Neural cell (in vitro differentiated cells): Measurements from ENCODE around the gene ARHGEF7. TPM values are rescaled to one million over a fixed set of nuclear protein-coding genes. Genes with fewer than 3 reads are reported as not detected.

Source experiments
- H2AFZ ChIP-seq: fragments of 200-600, 300-800 bp; sonication (generic), shearing (Covaris generic); 2 replicates; pipeline ENCODE4 v1.6.0; 2014; ENCODE audit warnings: low read depth, mild to moderate bottlenecking, antibody characterized with exemption, low read length, moderate library complexity
- H3F3A ChIP-seq: fragments of 200-600 bp; shearing (Covaris generic); 2 replicates; pipeline ENCODE4 v1.6.1; 2016; ENCODE audit warnings: mild to moderate bottlenecking, moderate library complexity, mixed read lengths, antibody characterized with exemption, low read length; ENCODE audit not compliant: insufficient read depth, poor library complexity, severe bottlenecking
- H3K27ac ChIP-seq: fragments of 200-600, 300-800 bp; sonication (generic), shearing (Covaris generic); 2 replicates; pipeline ENCODE4 v1.5.1; 2014; ENCODE audit warnings: mild to moderate bottlenecking, low read length, moderate library complexity
- H3K27me3 ChIP-seq: fragments of 300-800, 200-600 bp; sonication (generic), shearing (Covaris generic); 2 replicates; pipeline ENCODE4 v1.6.0; 2014; ENCODE audit warnings: mild to moderate bottlenecking, low read depth, low read length, moderate library complexity; ENCODE audit not compliant: insufficient read depth
- H3K36me3 ChIP-seq: fragments of 300-800, 200-600 bp; sonication (generic), shearing (Covaris generic); 2 replicates; pipeline ENCODE4 v1.5.1; 2014; ENCODE audit warnings: mild to moderate bottlenecking, antibody characterized with exemption, low read length, moderate library complexity; ENCODE audit not compliant: insufficient read depth
- H3K4me2 ChIP-seq: fragments of 300-800, 200-600 bp; sonication (generic), shearing (Covaris generic); 2 replicates; pipeline ENCODE4 v1.6.0; 2014; ENCODE audit warnings: mild to moderate bottlenecking, low read length
- H3K4me3 ChIP-seq: fragments of 300-800, 200-600 bp; sonication (generic), shearing (Covaris generic); 2 replicates; pipeline ENCODE4 v1.5.1; 2014; ENCODE audit warnings: mild to moderate bottlenecking, low read length, moderate library complexity
- H3K79me2 ChIP-seq: fragments of 200-600 bp; shearing (Covaris generic); replicated peaks from 2 replicates; pipeline ENCODE4 v1.6.0; 2014; ENCODE audit warnings: mild to moderate bottlenecking, low read length, moderate library complexity; ENCODE audit not compliant: insufficient read depth
- H3K9ac ChIP-seq: fragments of 300-800, 200-600 bp; sonication (generic), shearing (Covaris generic); 2 replicates; pipeline ENCODE4 v1.6.1; 2016; ENCODE audit warnings: mild to moderate bottlenecking, low read length, mixed read lengths
- H3K9me2 ChIP-seq: fragments of 200-600 bp; shearing (Covaris generic); 2 replicates; pipeline ENCODE4 v1.6.1; 2016; ENCODE audit warnings: mild to moderate bottlenecking, low read length, mixed read lengths; ENCODE audit not compliant: insufficient read depth
- H3K9me3 ChIP-seq: fragments of 200-600, 300-800 bp; sonication (generic), shearing (Covaris generic); 2 replicates; pipeline ENCODE4 v1.6.1; 2016; ENCODE audit warnings: mild to moderate bottlenecking, mixed run types, low read length, moderate library complexity, mixed read lengths
- H4K20me1 ChIP-seq: fragments of 200-600 bp; shearing (Covaris generic); 2 replicates; pipeline ENCODE4 v1.6.1; 2016; ENCODE audit warnings: mild to moderate bottlenecking, mixed run types; ENCODE audit not compliant: insufficient read depth
- CTCF ChIP-seq: fragments of 450-650 bp; IDR thresholded peaks from 2 replicates; pipeline ENCODE4 v1.5.1; 2014; ENCODE audit warnings: antibody characterized with exemption, mild to moderate bottlenecking, moderate library complexity; ENCODE audit not compliant: poor library complexity, severe bottlenecking
- EP300 ChIP-seq: fragments of 450-650 bp; conservative IDR thresholded peaks from 2 replicates; pipeline ENCODE4 v1.6.1; 2014; ENCODE audit warnings: antibody characterized with exemption, mild to moderate bottlenecking, moderate library complexity; ENCODE audit not compliant: poor library complexity, severe bottlenecking
- EZH2 ChIP-seq: fragments of 200-600, 300-800 bp; shearing (Covaris generic), sonication (generic); IDR thresholded peaks from 2 replicates; pipeline ENCODE4 v1.6.1; 2014; ENCODE audit warnings: antibody characterized with exemption, low read length, borderline replicate concordance, mild to moderate bottlenecking; ENCODE audit not compliant: insufficient read depth, poor library complexity, severe bottlenecking
- MXI1 ChIP-seq: fragments of 450-650 bp; conservative IDR thresholded peaks from 2 replicates; pipeline ENCODE4 v1.6.1; 2014; ENCODE audit warnings: antibody characterized with exemption, mild to moderate bottlenecking; ENCODE audit not compliant: poor library complexity, severe bottlenecking
- POLR2AphosphoS5 ChIP-seq: IDR thresholded peaks from 2 replicates; pipeline ENCODE4 v1.6.1; 2012
- RAD21 ChIP-seq: fragments of 450-650 bp; conservative IDR thresholded peaks from 2 replicates; pipeline ENCODE4 v1.6.1; 2014; ENCODE audit warnings: antibody characterized with exemption, mild to moderate bottlenecking, moderate library complexity
- REST ChIP-seq: IDR thresholded peaks from 2 replicates; pipeline ENCODE4 v1.6.1; 2012; ENCODE audit warnings: borderline replicate concordance
- SMC3 ChIP-seq: fragments of 450-650 bp; conservative IDR thresholded peaks from 2 replicates; pipeline ENCODE4 v1.6.1; 2014; ENCODE audit warnings: antibody characterized with exemption, mild to moderate bottlenecking, moderate library complexity; ENCODE audit not compliant: poor library complexity
- TAF1 ChIP-seq: IDR thresholded peaks from 2 replicates; pipeline ENCODE4 v1.6.1; 2012; ENCODE audit warnings: low read depth
- polyA plus RNA-seq: library from polyadenylated mRNA; depleted of rRNA; stranded (reverse); fragments of >200 nt; gene quantifications from 2 replicates; pipeline ENCODE4 v1.2.3, GENCODE V29; 2014

Gene ARHGEF7
- polyA plus RNA-seq, 1 donor from 2014 or later: 155 TPM

DNA sequence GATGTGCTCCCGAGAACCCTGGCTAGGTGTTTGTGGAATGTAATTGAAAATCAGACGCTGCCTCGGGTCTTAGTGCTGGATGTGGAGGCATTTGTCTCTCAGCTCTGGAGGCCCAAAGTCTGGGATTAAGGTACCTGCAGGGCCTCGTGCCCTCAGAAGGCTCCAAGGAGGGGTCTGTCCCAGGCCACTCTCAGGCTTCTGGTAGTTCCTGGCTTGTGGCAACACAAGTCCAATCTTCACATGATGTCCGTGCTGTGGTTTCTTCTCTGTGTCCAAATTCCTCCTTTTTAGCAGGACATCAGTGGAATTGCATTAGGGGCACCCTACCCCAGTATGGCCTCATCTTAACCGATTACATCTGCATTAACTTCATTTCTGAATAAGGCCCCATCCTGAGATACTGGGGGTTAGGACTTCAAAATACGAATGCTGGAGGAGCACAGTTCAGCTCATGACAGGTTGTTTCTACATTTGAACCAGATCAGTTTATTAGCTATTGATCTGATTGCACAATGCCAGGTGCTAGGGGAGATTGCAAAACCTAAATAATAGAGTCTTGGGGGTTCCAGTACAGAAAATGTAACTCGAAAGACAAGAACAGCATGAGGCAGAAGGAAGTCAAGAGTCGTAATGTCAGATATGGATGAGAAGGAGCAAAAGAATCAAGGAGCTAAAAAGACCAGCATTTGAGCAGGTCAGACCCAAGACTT, 3.9 kb downstream of the ARHGEF7 start:
- Histone ChIP-seq H3K9me2 (no peaks in the 10 kb centered on the region), H3K4me3 (no peak overlapping the region), H3F3A (no peaks in the 10 kb centered on the region), H3K9ac (no peak overlapping the region), H4K20me1 (peaks cover 7% of the 10 kb centered on the region), H3K9me3 (no peaks in the 10 kb centered on the region), H3K4me2 (no peak overlapping the region), H3K27ac (no peak overlapping the region), H2AFZ (no peak overlapping the region), H3K79me2 (peaks cover 69% of the 10 kb centered on the region), H3K36me3 (peaks cover 5% of the 10 kb centered on the region), H3K27me3 (no peaks in the 10 kb centered on the region)
- TF ChIP-seq RAD21 (no peak), POLR2AphosphoS5 (no peak), CTCF (no peak), REST (no peak), SMC3 (no peak), MXI1 (no peak), TAF1 (no peak), EZH2 (no peak), EP300 (no peak)

- TF ChIP-seq CTCF (no peak), REST (no peak), TAF1 (no peak), SMC3 (no peak), RAD21 (no peak), EP300 (no peak)
- Histone ChIP-seq H4K20me1 (peaks cover 7% of the 10 kb centered on the region), H3K9me2 (no peaks in the 10 kb centered on the region), H3K4me2 (no peak overlapping the region), H3K9me3 (no peaks in the 10 kb centered on the region), H3F3A (no peaks in the 10 kb centered on the region), H3K36me3 (peaks cover 5% of the 10 kb centered on the region), H2AFZ (no peak overlapping the region), H3K27me3 (no peaks in the 10 kb centered on the region), H3K4me3 (no peak overlapping the region), H3K9ac (no peak overlapping the region), H3K79me2 (peaks cover 75% of the 10 kb centered on the region), H3K27ac (no peak overlapping the region)
Measured at GRCh38 chr13:111119966-111120365, 4.9 kb downstream of the ARHGEF7 start.
